Inferior parietal cortex (tissue), 1 donor: Measurements from ENCODE around the gene ARL5C.

ENCODE experiments used
- DNase-seq: peaks from one replicate; pipeline ENCODE4 v3.0.0-alpha.2; 2016; ENCODE audit errors: extremely low spot score

The ARL5C gene

GRCh38 chr17:39107973-39108372, 58.0 kb downstream of the ARL5C start:
- DNase-seq: no peak

GRCh38 chr17:39107155-39107554, 58.8 kb downstream of the ARL5C start:
- no peak for DNase-seq
